Gastrocnemius medialis (tissue), 4 donors: Measurements from ENCODE around the gene ID2.

Experiments
- CTCF ChIP-seq, 5 experiments: fragments of 450-650 bp in 3 of 5; fragments of 200-600 bp in 2 of 5; sonication (generic) in 2 of 5; IDR thresholded peaks in 4 of 5; conservative IDR thresholded peaks in 1 of 5; 1 replicate in 4 of 5; 2 replicates in 1 of 5; pipeline ENCODE4 v1.5.1; 2016 to 2019; ENCODE audit warnings: antibody characterized with exemption in 5 of 5, mild to moderate bottlenecking in 3 of 5, moderate library complexity in 3 of 5
- POLR2A ChIP-seq, 2 donors: fragments of 450-650 bp; IDR thresholded peaks; one replicate each; pipeline ENCODE4 v1.6.1; 2017; ENCODE audit warnings: antibody characterized with exemption in 2 of 2, mild to moderate bottlenecking in 2 of 2, moderate library complexity in 2 of 2

- no peak for TF ChIP-seq CTCF (IDR thresholded peaks at IDR 0.05 in 4 of 5, conservative IDR thresholded peaks at IDR 0.05 in 1 of 5)
- TF ChIP-seq POLR2A (IDR thresholded peaks at IDR 0.05): no peak
Observed at GRCh38 chr2:8721410-8721809, 39.6 kb downstream of the ID2 start.
